22Rv1 (cell line): ENCODE data around the gene HPCA.

Experiments used
- CTCF ChIP-seq: fragments of 450-650 bp; IDR thresholded peaks from 2 replicates; pipeline ENCODE4 v1.5.1; 2017; ENCODE audit warnings: mild to moderate bottlenecking
- ZFX ChIP-seq: fragments of 450-650 bp; IDR thresholded peaks from 2 replicates; pipeline ENCODE4 v1.6.1; 2017; ENCODE audit warnings: antibody characterized with exemption, borderline replicate concordance

- TF ChIP-seq CTCF (peak; percentile 22), ZFX (no peak)
Observed at GRCh38 chr1:32900956-32901822, 14.9 kb downstream of the HPCA start, which contains the start of gene TMEM54.
